Muscle of leg (tissue), 11 donors: Measurements from ENCODE around the gene LSG1. TPM values are rescaled to one million over a fixed set of nuclear protein-coding genes. Genes with fewer than 3 reads are reported as not detected.
A peak's percentile ranks its signal among the peaks of the same experiment; 100 is the strongest.

Experiments used
- DNase-seq: peaks from one replicate; pipeline ENCODE4 v3.0.0; 2013
- H3K27ac ChIP-seq: one replicate; pipeline ENCODE4 v1.5.1; 2013; ENCODE audit warnings: mild to moderate bottlenecking, low read length, control low read depth
- H3K27me3 ChIP-seq: one replicate; pipeline ENCODE4 v1.6.1; 2013; ENCODE audit warnings: low read length; ENCODE audit not compliant: control insufficient read depth, insufficient read depth
- H3K36me3 ChIP-seq: one replicate; pipeline ENCODE4 v1.6.1; 2013; ENCODE audit warnings: low read length; ENCODE audit not compliant: control insufficient read depth, insufficient read depth
- H3K4me1 ChIP-seq: one replicate; pipeline ENCODE4 v1.6.1; 2013; ENCODE audit warnings: low read length; ENCODE audit not compliant: control insufficient read depth, insufficient read depth
- H3K4me3 ChIP-seq: one replicate; pipeline ENCODE4 v1.5.1; 2013; ENCODE audit warnings: low read length, control low read depth
- H3K9me3 ChIP-seq: replicated peaks from 2 replicates; pipeline ENCODE4 v1.6.1; 2013; ENCODE audit warnings: low read depth, low read length; ENCODE audit not compliant: control insufficient read depth
- WGBS: methylation state at CpG from one replicate; pipeline ENCODE4 v1.1.5; 2013; ENCODE audit warnings: missing lambda C conversion rate; ENCODE audit not compliant: insufficient coverage; 5-methylcytosine and 5-hydroxymethylcytosine counted together
- polyA plus RNA-seq, 8 donors: library from polyadenylated mRNA; unstranded; fragments of 120-200 nt; gene quantifications; one replicate each; pipeline versions ENCODE4 v1.2.1 to v1.2.3, GENCODE V29; 2013; ENCODE audit warnings: inconsistent platforms in 1 of 8, low replicate concordance in 1 of 8; ENCODE audit not compliant: insufficient read length in 8 of 8, insufficient read depth in 1 of 8
- total RNA-seq: library from RNA; stranded (reverse); fragments of 120-200 nt; gene quantifications from one replicate; pipeline ENCODE4 v1.2.4, GENCODE V29; 2013

LSG1 gene
- total and polyA plus RNA-seq, 9 donors: 20.5 to 47.3 (median 27.1) TPM

DNA sequence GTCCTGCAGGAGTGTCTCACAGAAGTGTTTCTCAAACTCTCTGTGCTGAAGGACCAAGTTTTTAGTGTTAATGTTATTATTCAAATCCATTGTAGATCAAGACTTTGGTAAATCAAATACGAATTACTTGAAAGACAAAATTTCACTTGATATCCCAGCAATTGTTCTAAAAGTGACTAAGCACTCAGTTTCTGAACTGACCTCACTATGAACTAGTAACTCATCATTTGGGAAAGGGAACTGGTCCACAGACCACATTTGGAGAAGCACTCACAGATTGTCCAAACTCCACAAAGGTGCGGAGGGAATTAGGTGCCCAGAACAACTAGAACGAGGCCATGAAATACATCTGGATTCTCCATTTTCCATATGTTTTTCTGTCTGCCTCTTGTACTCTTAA is 39.3 kb upstream of the LSG1 start:
- H3K36me3 ChIP-seq: no peaks in the 10 kb centered on the region
- peaks cover 3% of the 10 kb centered on the region for H3K27me3 ChIP-seq

GRCh38 chr3:194707147-194707540 is 35.2 kb upstream of the LSG1 start:
- no peak for DNase-seq
- Histone ChIP-seq H3K4me1 (peaks cover 6% of the 10 kb centered on the region), H3K4me3 (no peak overlapping the region), H3K36me3 (no peaks in the 10 kb centered on the region), H3K9me3 (peaks cover 2% of the 10 kb centered on the region), H3K27ac (no peak overlapping the region), H3K27me3 (no peaks in the 10 kb centered on the region)
- 86% methylated on average over 4 of the region's 7 CpGs for WGBS

More for the DNA sequence above, 39.3 kb upstream of the LSG1 start:
- WGBS: 40% methylated on average over 1 of the region's 3 CpGs
- DNase-seq: peak; percentile 42
- no peak overlapping the region for H3K27ac ChIP-seq
- peaks cover 2% of the 10 kb centered on the region for H3K9me3 ChIP-seq
- H3K4me3 ChIP-seq: no peak overlapping the region
- H3K4me1 ChIP-seq: peaks cover 9% of the 10 kb centered on the region

DNA sequence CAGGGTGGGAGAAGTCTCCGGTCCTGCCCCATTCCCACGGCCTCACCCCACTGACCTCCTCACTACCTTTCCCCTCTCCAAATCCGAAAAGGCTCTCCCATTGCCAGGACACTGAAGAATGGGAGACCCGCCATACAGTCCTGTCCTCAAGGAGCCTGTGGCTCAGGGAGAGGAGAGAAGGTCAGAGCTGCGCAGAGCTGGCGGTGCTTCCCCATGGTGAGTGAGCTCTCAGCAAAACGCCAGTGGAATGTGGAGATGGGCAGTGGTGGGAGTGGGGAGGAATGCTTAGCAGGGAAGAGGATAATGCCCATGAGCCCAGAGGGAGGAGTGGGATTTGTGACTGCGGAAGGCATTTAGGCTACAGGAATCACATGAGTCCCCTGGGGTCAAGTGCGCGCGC is 33.8 kb upstream of the LSG1 start:
- H3K27me3 ChIP-seq: no peaks in the 10 kb centered on the region
- no peak for DNase-seq
- no peaks in the 10 kb centered on the region for H3K36me3 ChIP-seq
- H3K4me3 ChIP-seq: no peak overlapping the region
- 70% methylated on average over 8 of the region's 11 CpGs for WGBS
- no peaks in the 10 kb centered on the region for H3K4me1 ChIP-seq
- H3K9me3 ChIP-seq: peaks cover 2% of the 10 kb centered on the region
- H3K27ac ChIP-seq: no peak overlapping the region

DNA sequence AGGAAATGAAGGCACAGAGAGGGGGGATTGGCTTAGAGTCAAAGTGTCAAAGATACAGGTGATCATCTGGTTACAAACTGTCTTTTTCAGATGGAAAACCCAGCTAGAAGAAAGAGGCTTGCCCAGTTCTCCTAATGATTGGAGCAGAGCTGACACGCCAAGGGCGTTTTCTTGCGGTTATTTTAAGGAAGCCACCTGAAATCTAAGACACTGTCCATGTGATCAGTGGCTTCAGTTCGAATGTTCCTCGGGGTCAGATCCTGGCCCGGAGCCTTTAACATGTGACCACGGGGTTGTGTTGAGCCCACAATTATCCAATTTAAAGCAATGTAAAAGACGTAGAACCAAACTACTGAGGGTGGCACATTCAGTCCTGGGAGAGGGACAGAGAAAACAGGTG is 33.2 kb upstream of the LSG1 start:
- H3K36me3 ChIP-seq: no peaks in the 10 kb centered on the region
- no peaks in the 10 kb centered on the region for H3K4me1 ChIP-seq
- no peak for DNase-seq
- H3K27me3 ChIP-seq: no peaks in the 10 kb centered on the region
- H3K4me3 ChIP-seq: no peak overlapping the region
- WGBS: 30% methylated on average over 5 of the region's 8 CpGs
- no peak overlapping the region for H3K27ac ChIP-seq
- peaks cover 2% of the 10 kb centered on the region for H3K9me3 ChIP-seq

DNA sequence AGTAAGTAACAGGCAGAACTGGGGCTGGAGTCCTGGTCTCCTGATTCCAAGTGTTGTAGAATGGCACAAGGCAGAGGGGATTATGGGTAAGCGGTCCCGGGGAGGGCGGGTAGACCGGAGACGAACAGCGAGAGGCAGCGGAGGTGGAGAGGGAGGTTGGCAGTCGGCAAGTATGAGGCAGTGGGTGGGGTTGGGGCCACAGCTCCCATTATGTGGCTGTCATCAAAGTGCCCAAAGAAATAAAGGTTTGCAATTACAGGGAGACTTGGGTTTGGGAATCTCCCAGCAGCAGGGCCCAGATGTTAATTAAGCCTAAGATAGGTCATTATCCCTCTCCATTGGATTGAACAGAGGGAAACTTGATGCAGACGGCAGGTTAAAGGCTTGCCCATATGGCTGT is 30.6 kb upstream of the LSG1 start:
- no peak overlapping the region for H3K4me3 ChIP-seq
- no peak for DNase-seq
- 95% methylated on average over 6 of the region's 9 CpGs for WGBS
- H3K4me1 ChIP-seq: no peaks in the 10 kb centered on the region
- no peaks in the 10 kb centered on the region for H3K27me3 ChIP-seq
- no peaks in the 10 kb centered on the region for H3K36me3 ChIP-seq
- H3K9me3 ChIP-seq: peaks cover 15% of the 10 kb centered on the region
- H3K27ac ChIP-seq: no peak overlapping the region

DNA sequence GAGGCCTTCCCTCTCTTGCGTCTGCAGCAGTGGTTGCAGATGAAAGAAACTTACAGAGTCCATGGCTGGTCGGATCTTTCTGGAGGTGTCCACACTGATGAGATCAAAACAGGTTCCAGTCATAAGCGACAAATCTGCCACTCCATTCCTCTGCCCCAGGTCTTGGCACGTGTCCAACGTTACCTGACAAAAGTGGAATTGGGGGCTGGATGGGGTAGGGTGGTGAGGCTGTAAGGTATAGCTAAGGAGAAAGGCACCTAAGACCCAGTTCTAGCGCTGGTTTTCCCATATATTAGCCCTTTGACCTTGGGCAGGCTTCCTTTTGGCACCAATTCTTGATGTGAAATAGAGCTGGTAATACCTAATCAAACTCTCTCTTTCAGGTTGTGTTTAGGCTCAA is 24.7 kb upstream of the LSG1 start:
- Histone ChIP-seq H3K27me3 (peaks cover 2% of the 10 kb centered on the region), H3K36me3 (no peaks in the 10 kb centered on the region), H3K4me3 (no peak overlapping the region), H3K9me3 (peaks cover 15% of the 10 kb centered on the region), H3K27ac (no peak overlapping the region), H3K4me1 (peaks cover 1% of the 10 kb centered on the region)
- WGBS: 70% methylated on average over 2 of the region's 6 CpGs
- DNase-seq: no peak

DNA sequence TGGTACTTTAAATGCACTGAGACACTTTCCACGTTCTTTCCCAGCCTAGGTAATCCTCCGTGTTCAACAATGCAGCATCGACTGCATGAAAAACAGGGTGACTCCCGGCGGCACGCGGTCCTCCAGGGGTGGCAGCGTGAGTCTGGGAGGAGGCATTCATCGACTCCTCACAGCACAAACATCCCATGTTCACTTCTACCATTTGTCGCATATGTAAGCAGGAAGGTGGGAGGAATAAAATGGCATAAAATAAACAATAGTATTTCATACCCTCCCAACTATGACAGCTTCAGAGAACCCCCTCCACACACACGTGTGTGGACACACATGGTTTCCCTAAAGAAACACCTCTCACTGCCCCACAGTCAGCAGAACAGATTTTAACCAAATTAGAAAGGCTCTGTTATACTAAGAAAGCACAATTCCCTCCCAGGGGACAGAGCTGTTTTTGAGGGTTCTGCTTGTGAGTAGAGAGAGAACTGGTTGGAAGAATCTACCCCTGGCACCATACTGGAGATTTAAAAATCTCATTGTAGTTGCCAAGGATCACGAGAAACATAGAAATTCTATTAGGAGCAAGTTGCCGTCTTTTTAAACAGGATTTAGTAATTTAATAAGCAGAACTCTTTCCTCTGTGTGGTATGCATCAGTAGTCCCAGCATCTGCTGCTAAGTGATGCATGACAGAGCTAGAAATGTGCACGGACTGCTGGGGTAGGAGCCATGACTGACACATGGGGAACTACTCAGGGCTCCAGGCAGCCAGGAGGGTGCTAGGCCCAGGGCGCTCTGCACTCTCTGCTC is 19.7 kb upstream of the LSG1 start:
- Histone ChIP-seq H3K27ac (peak overlapping the region; percentile 7), H3K4me1 (peaks cover 40% of the 10 kb centered on the region), H3K9me3 (no peaks in the 10 kb centered on the region), H3K36me3 (peaks cover 3% of the 10 kb centered on the region), H3K4me3 (no peak overlapping the region), H3K27me3 (peaks cover 13% of the 10 kb centered on the region)
- DNase-seq: peak; percentile 82
- 25% methylated on average over 4 of the region's 15 CpGs for WGBS

DNA sequence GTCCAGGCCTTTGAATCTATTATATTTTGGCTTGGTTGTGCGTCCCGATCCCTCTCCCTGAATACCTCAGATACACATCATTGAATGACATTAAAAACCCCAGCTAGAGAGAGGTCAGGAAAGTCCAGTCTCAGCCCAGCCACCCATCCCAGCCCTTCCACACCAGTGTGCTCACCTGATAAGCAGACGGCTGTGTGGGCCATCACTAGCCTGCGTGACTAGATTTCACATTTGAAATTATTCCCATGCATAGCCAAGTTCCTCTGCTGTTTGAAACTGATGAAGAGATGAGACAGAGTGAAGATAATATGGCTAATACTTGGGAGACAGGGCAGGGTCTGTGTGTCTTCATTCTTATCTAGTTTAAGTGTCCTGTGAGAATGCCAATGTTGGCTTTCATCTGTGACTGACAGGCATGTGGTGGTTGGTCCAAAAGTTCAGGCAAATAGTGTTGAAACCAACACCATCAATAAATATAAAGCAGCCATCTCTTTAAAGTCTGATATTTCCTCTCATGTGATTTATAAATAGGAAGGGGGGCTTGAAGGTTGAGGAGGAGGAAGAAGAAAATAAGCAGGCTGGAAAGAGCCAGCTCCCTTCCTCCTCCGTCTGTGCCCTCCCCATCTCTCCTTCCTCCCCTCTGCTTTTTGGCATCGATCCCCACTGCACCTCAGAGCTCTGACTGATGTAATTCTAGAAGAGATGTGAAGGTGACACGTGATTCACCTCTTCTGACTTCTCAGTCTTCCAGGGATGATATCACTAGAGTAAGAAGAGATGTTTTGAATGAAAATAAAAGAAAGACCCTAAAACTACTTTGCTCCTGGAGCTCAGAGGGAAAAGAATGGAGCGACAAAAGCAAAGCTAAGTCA is 18.7 kb upstream of the LSG1 start:
- Histone ChIP-seq H3K4me3 (no peak overlapping the region), H3K27me3 (peaks cover 18% of the 10 kb centered on the region), H3K4me1 (peaks cover 45% of the 10 kb centered on the region), H3K27ac (peak overlapping the region; percentile 25), H3K36me3 (peaks cover 3% of the 10 kb centered on the region), H3K9me3 (no peaks in the 10 kb centered on the region)
- 59% methylated on average over 3 of the region's 8 CpGs for whole genome bisulfite sequencing
- DNase-seq: peak; percentile 60

- peaks cover 18% of the 10 kb centered on the region for H3K27me3 ChIP-seq
- H3K9me3 ChIP-seq: no peaks in the 10 kb centered on the region
- H3K36me3 ChIP-seq: peaks cover 3% of the 10 kb centered on the region
- DNase-seq: peak; percentile 93
- H3K27ac ChIP-seq: peak overlapping the region; percentile 74
- peak overlapping the region; percentile 70 for H3K4me3 ChIP-seq
- peaks cover 48% of the 10 kb centered on the region for H3K4me1 ChIP-seq
- no CpG with 5 or more reads among the region's 9 CpGs for WGBS
Measured at GRCh38 chr3:194689493-194689944, 17.5 kb upstream of the LSG1 start.

DNA sequence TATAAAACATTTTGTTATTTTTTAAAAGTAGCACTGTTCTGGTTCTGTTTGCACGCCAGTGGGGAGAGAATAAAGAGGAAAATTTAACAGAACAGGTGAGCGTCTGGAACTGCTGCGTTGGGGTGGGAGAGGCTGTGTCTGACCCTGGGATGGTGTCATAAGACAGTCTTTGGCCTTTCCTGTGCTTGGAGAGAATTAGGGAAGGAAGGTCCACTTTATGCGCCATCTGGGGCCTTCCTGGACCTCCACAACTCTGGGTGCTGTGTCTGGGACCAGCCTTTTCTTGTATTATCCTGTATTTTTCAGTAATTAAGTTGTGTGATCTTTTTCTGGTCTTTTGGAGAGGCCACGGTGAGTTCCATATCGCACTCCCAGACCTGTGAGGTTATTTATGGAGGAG is 17.0 kb upstream of the LSG1 start:
- peaks cover 48% of the 10 kb centered on the region for H3K4me1 ChIP-seq
- WGBS: 32% methylated on average over 4 of the region's 6 CpGs
- no peak for DNase-seq

More for the DNA sequence above, 17.0 kb upstream of the LSG1 start:
- H3K4me3 ChIP-seq: peak overlapping the region; percentile 70
- H3K27ac ChIP-seq: peak overlapping the region; percentile 74
- no peaks in the 10 kb centered on the region for H3K9me3 ChIP-seq
- H3K36me3 ChIP-seq: peaks cover 3% of the 10 kb centered on the region
- H3K27me3 ChIP-seq: peaks cover 18% of the 10 kb centered on the region
